Chondrocyte (in vitro differentiated cells): ENCODE measurements around the gene TMEM63C. TPM values are rescaled to one million over a fixed set of nuclear protein-coding genes. Genes with fewer than 3 reads are reported as not detected.

ENCODE experiments used
- DNase-seq: peaks from one replicate; pipeline ENCODE4 v3.0.0; 2021; ENCODE audit warnings: mixed read lengths, low spot score
- H3K27ac Mint-ChIP-seq: one replicate; pipeline ENCODE4 v1.8.0; 2021; ENCODE audit warnings: mild to moderate bottlenecking, moderate library complexity, mixed read lengths; ENCODE audit not compliant: unreplicated experiment
- H3K27me3 Mint-ChIP-seq: 2 replicates; pipeline ENCODE4 v1.8.0; 2021; ENCODE audit warnings: low read depth, mixed read lengths
- H3K36me3 Mint-ChIP-seq: 2 replicates; pipeline ENCODE4 v1.8.0; 2021; ENCODE audit warnings: low read depth, mixed read lengths
- H3K4me1 Mint-ChIP-seq: 2 replicates; pipeline ENCODE4 v1.8.0; 2021; ENCODE audit warnings: low read depth, mild to moderate bottlenecking, mixed read lengths
- H3K4me3 Mint-ChIP-seq: one replicate; pipeline ENCODE4 v1.8.0; 2021; ENCODE audit warnings: mild to moderate bottlenecking, moderate library complexity, mixed read lengths; ENCODE audit not compliant: unreplicated experiment
- H3K9me3 Mint-ChIP-seq: 2 replicates; pipeline ENCODE4 v1.8.0; 2021; ENCODE audit warnings: low read depth, mixed read lengths
- CTCF ChIP-seq: fragments of 200-600 bp; sonication (generic); IDR thresholded peaks from 2 replicates; pipeline ENCODE4 v1.5.0; 2021; ENCODE audit warnings: antibody characterized with exemption, mild to moderate bottlenecking, moderate library complexity
- total RNA-seq: library from RNA; stranded (reverse); gene quantifications from 3 replicates; pipeline ENCODE4 v1.2.1, GENCODE V29; 2021

Gene TMEM63C
- total RNA-seq, 1 donor from 2014 or later: 10.3 TPM

- Mint-ChIP-seq H3K27ac (no peak overlapping the region), H3K9me3 (peaks cover 5% of the 10 kb centered on the region), H3K27me3 (peaks cover 34% of the 10 kb centered on the region), H3K4me3 (no peak overlapping the region), H3K4me1 (peaks cover 6% of the 10 kb centered on the region), H3K36me3 (peaks cover 11% of the 10 kb centered on the region)
- no peak for DNase-seq
- TF ChIP-seq CTCF: no peak
Measured at GRCh38 chr14:77272261-77272660, 90.7 kb downstream of the TMEM63C start.

GRCh38 chr14:77273796-77274195 is 92.2 kb downstream of the TMEM63C start:
- Mint-ChIP-seq H3K4me3 (no peak overlapping the region), H3K27ac (no peak overlapping the region), H3K4me1 (peaks cover 6% of the 10 kb centered on the region), H3K36me3 (peaks cover 11% of the 10 kb centered on the region), H3K9me3 (no peaks in the 10 kb centered on the region), H3K27me3 (peaks cover 26% of the 10 kb centered on the region)
- no peak for TF ChIP-seq CTCF
- no peak for DNase-seq

- H3K27ac Mint-ChIP-seq: no peak overlapping the region
- no peak for TF ChIP-seq CTCF
- DNase-seq: no peak
Measured at GRCh38 chr14:77275041-77275580, 93.5 kb downstream of the TMEM63C start.

GRCh38 chr14:77275601-77276017 is 94.0 kb downstream of the TMEM63C start:
- H3K36me3 Mint-ChIP-seq: peaks cover 18% of the 10 kb centered on the region
- no peaks in the 10 kb centered on the region for H3K9me3 Mint-ChIP-seq
- no peak for DNase-seq
- H3K27ac Mint-ChIP-seq: no peak overlapping the region
- H3K4me1 Mint-ChIP-seq: peaks cover 4% of the 10 kb centered on the region
- TF ChIP-seq CTCF: no peak
- peaks cover 16% of the 10 kb centered on the region for H3K27me3 Mint-ChIP-seq
- no peak overlapping the region for H3K4me3 Mint-ChIP-seq

More at GRCh38 chr14:77275041-77275580, 93.5 kb downstream of the TMEM63C start:
- Mint-ChIP-seq H3K36me3 (peaks cover 15% of the 10 kb centered on the region), H3K4me3 (no peak overlapping the region), H3K4me1 (peaks cover 4% of the 10 kb centered on the region), H3K27me3 (peaks cover 18% of the 10 kb centered on the region), H3K9me3 (no peaks in the 10 kb centered on the region)

- TF ChIP-seq CTCF: no peak
- Mint-ChIP-seq H3K27me3 (peaks cover 13% of the 10 kb centered on the region), H3K4me3 (no peak overlapping the region), H3K9me3 (no peaks in the 10 kb centered on the region), H3K36me3 (peaks cover 18% of the 10 kb centered on the region), H3K4me1 (peaks cover under 1% of the 10 kb centered on the region), H3K27ac (no peak overlapping the region)
- DNase-seq: no peak
Measured at GRCh38 chr14:77276295-77276935, 94.8 kb downstream of the TMEM63C start.
